ENCODE results near the gene SESTD1. TPM values are rescaled to one million over a fixed set of nuclear protein-coding genes. Genes with fewer than 3 reads are reported as not detected.
A peak's percentile ranks its signal among the peaks of the same experiment; 100 is the strongest.

Gene SESTD1
- total and polyA plus RNA-seq, 2 of the 13 experiments (the other 11 are each of a cell fraction or from before 2014, with no cell fraction given): 74.4 to 101 TPM

- TF ChIP-seq ZBTB7A (CRISPR knock-in tag; IDR thresholded peaks at IDR 0.05) (0 out of 2 replicates have a peak, but pooled peaks have one; percentile 20), HNF1B (CRISPR knock-in tag; IDR thresholded peaks at IDR 0.05) (0 out of 2 replicates have a peak, but pooled peaks have one; percentile 66), CC2D1A (CRISPR knock-in tag; IDR thresholded peaks at IDR 0.05) (no peak), ZNF564 (CRISPR knock-in tag; IDR thresholded peaks at IDR 0.05) (peak; percentile 13; the same call in 1 of the 2 replicates), TGIF2 (CRISPR knock-in tag; IDR thresholded peaks at IDR 0.05) (no peak), ZBTB2 (CRISPR knock-in tag; IDR thresholded peaks at IDR 0.05; ENCODE audit: low read depth) (peak; percentile 80), SOX6 (IDR thresholded peaks at IDR 0.05) (no peak), SOX6 (CRISPR knock-in tag; IDR thresholded peaks at IDR 0.05) (peak; percentile 50), IRF2 (CRISPR knock-in tag; IDR thresholded peaks at IDR 0.05) (no peak; the same call in 1 of the 2 replicates), ZNF34 (CRISPR knock-in tag; IDR thresholded peaks at IDR 0.05; ENCODE audit: borderline replicate concordance) (no peak), NBN (conservative IDR thresholded peaks at IDR 0.05) (no peak), ZBTB38 (CRISPR knock-in tag; IDR thresholded peaks at IDR 0.05) (peak; percentile 46; the same call in 1 of the 2 replicates), ZFP90 (CRISPR knock-in tag; IDR thresholded peaks at IDR 0.05; ENCODE audit: borderline replicate concordance) (0 out of 2 replicates have a peak, but pooled peaks have one; percentile 52), ASH2L (IDR thresholded peaks at IDR 0.05; ENCODE audit: insufficient read length, low read depth, low read length) (peak; percentile 70), MYC (CRISPR knock-in tag; IDR thresholded peaks at IDR 0.05; ENCODE audit: borderline replicate concordance) (peak; percentile 54), GTF3A (CRISPR knock-in tag; conservative IDR thresholded peaks at IDR 0.05) (peak; percentile 68; the same call in 1 of the 2 replicates), MBNL3 (CRISPR knock-in tag; conservative IDR thresholded peaks at IDR 0.05) (no peak), GZF1 (CRISPR knock-in tag; IDR thresholded peaks at IDR 0.05) (peak; percentile 74; the same call in 1 of the 2 replicates), CHD4 (IDR thresholded peaks at IDR 0.05; ENCODE audit: borderline replicate concordance, low read length) (peak; percentile 50; the same call in 1 of the 2 replicates), NFKBIZ (CRISPR knock-in tag; IDR thresholded peaks at IDR 0.05) (0 out of 2 replicates have a peak, but pooled peaks have one; percentile 22), ZNF576 (CRISPR knock-in tag; IDR thresholded peaks at IDR 0.05) (no peak), NFATC3 (CRISPR knock-in tag; IDR thresholded peaks at IDR 0.05) (no peak), HMGXB4 (CRISPR knock-in tag; IDR thresholded peaks at IDR 0.05; ENCODE audit: borderline replicate concordance in 1 of 2, low read depth in 1 of 2) (peak in 1 of 2 experiments; percentile 44; a peak in 3 of 4 replicates)
Measured at GRCh38 chr2:179264368-179265081, at the start of gene SESTD1 (continued).

Measured in HepG2 (cell line).